A673 (cell line): ENCODE measurements around the gene SCARB1.

Experiments used
- CTCF ChIP-seq: fragments of 300-800, 200-600 bp; sonication (generic); conservative IDR thresholded peaks from 2 replicates; pipeline ENCODE4 v1.5.1; 2017; ENCODE audit warnings: low read depth, mild to moderate bottlenecking, antibody characterized with exemption, low read length, moderate library complexity, mixed read lengths
- EZH2 ChIP-seq: fragments of 200-600 bp; sonication (generic); IDR thresholded peaks from 2 replicates; pipeline ENCODE4 v1.6.1; 2017; ENCODE audit warnings: borderline replicate concordance, low read depth, mild to moderate bottlenecking, mixed read lengths, antibody characterized with exemption, low read length; ENCODE audit not compliant: poor library complexity, severe bottlenecking

GRCh38 chr12:124746649-124747425, 116.8 kb downstream of the SCARB1 start:
- no peak for TF ChIP-seq CTCF
- TF ChIP-seq EZH2 = no peak
